Measurements from ENCODE around the gene TYMP. TPM values are rescaled to one million over a fixed set of nuclear protein-coding genes. Genes with fewer than 3 reads are reported as not detected.

Gene TYMP
- total RNA-seq, 2 donors from 2014 or later, result 1.2 to 2.1 TPM

- H3K27ac Mint-ChIP-seq, result peak overlapping the region; percentile 87
- H3K4me3 ChIP-seq (ENCODE audit: low read length), result peak overlapping the region; percentile 88
- H3K9ac ChIP-seq (ENCODE audit: extremely low read depth, low read length, poor library complexity, severe bottlenecking), result peak overlapping the region; percentile 75
- peaks cover 29% of the 10 kb centered on the region for H3K27me3 Mint-ChIP-seq (ENCODE audit: insufficient read depth)
- 32 to 39% methylated on average over 12 to 19 of the region's 19 CpGs for WGBS, 2 experiments (ENCODE audit: insufficient coverage in 1 of 2, insufficient read length in 1 of 2)
- peak overlapping the region; percentile 49 for H3K27ac ChIP-seq (ENCODE audit: low read depth, low read length)
- H3K9me3 ChIP-seq (ENCODE audit: control insufficient read depth, low read length), result no peaks in the 10 kb centered on the region
- peaks cover 11% of the 10 kb centered on the region for H3K36me3 Mint-ChIP-seq (ENCODE audit: low read depth)
- no peaks in the 10 kb centered on the region for H3K9me3 Mint-ChIP-seq
- peaks cover 9% of the 10 kb centered on the region for H3K4me1 Mint-ChIP-seq
- no peaks in the 10 kb centered on the region for H3K4me1 ChIP-seq (ENCODE audit: control insufficient read depth, insufficient read depth, low read length)
- TF ChIP-seq, protein P1, sequence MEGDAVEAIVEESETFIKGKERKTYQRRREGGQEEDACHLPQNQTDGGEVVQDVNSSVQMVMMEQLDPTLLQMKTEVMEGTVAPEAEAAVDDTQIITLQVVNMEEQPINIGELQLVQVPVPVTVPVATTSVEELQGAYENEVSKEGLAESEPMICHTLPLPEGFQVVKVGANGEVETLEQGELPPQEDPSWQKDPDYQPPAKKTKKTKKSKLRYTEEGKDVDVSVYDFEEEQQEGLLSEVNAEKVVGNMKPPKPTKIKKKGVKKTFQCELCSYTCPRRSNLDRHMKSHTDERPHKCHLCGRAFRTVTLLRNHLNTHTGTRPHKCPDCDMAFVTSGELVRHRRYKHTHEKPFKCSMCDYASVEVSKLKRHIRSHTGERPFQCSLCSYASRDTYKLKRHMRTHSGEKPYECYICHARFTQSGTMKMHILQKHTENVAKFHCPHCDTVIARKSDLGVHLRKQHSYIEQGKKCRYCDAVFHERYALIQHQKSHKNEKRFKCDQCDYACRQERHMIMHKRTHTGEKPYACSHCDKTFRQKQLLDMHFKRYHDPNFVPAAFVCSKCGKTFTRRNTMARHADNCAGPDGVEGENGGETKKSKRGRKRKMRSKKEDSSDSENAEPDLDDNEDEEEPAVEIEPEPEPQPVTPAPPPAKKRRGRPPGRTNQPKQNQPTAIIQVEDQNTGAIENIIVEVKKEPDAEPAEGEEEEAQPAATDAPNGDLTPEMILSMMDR (conservative IDR thresholded peaks at IDR 0.05), result no peak
- peaks cover 17% of the 10 kb centered on the region for H3K36me3 ChIP-seq (ENCODE audit: control insufficient read depth, insufficient read depth, low read length)
- H3K4me3 Mint-ChIP-seq, result peak overlapping the region; percentile 70
- peaks cover 18% of the 10 kb centered on the region for H3K27me3 ChIP-seq (ENCODE audit: control insufficient read depth, insufficient read depth, low read length, poor library complexity, severe bottlenecking)
- no peak for DNase-seq
Observed at GRCh38 chr22:50524676-50525103, 5.1 kb downstream of the TYMP start.

DNA sequence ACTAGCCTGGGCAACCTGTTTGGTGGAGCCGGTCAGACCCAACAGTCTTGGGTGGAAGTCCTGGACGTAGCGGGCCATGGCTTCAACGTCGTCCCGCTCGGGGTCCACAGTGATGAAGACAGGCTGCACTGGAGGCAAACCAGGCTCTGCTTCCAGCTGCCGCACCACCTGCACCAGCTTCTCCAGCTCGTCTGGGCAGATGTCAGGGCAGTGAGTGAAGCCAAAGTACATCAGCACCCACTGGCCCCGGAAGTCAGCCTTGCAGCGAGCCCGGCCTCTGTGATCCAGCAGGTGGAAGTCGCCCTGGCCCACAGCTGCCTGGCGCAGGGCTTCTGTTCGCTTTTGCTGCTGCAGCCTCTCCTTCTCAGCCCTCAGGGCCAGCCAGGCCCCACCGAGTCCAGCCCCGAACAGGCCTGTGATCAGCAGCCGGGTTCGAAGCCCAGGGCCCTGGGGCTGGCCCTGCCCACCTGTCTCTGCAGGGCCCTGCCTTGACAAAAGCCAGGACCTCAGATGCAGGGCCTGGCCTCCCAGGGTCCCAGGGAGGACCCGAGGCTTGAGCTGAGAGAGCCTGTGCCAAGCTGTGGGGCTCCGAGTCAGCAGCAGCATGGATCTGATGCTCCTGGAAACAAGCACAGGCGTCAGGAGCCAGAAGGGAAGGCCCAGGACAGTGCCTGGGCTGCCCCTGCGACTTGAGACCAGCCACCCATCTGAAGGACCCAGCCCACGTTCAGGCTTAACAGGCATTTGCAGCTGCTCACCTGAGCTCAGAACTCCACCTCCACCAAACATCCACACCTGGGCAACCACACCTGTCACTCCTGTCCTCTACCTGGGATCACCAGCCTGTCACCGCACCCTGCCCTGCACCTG lies 5.8 kb downstream of the TYMP start:
- H3K4me1 Mint-ChIP-seq, result peaks cover 9% of the 10 kb centered on the region
- no peak for DNase-seq
- 90 to 93% methylated on average over 21 to 25 of the region's 25 CpGs for WGBS, 2 experiments (ENCODE audit: insufficient coverage in 1 of 2, insufficient read length in 1 of 2)

DNA sequence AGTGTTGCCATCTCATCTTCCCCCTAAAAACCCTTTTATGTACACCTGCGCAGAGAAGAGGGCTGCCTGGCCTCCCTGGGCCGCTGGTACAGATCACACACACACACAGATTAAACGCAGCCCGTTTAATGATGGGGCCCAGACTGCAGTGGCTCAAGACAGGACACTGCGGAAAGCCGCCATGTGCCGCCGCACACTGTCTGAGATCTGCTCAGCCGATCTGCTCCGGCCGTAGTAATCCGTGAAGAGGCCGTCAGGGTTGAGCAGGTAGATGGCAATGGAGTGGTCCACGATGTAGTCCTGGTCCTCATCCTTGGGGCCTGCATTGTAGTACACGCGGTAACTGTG lies 6.4 kb downstream of the TYMP start:
- Histone ChIP-seq H3K4me1 (ENCODE audit: control insufficient read depth, insufficient read depth, low read length) (no peaks in the 10 kb centered on the region), H3K4me3 (ENCODE audit: low read length) (no peak overlapping the region), H3K9ac (ENCODE audit: extremely low read depth, low read length, poor library complexity, severe bottlenecking) (no peak overlapping the region), H3K36me3 (ENCODE audit: control insufficient read depth, insufficient read depth, low read length) (peaks cover 25% of the 10 kb centered on the region), H3K27me3 (ENCODE audit: control insufficient read depth, insufficient read depth, low read length, poor library complexity, severe bottlenecking) (peaks cover 5% of the 10 kb centered on the region), H3K27ac (ENCODE audit: low read depth, low read length) (no peak overlapping the region), H3K9me3 (ENCODE audit: control insufficient read depth, low read length) (no peaks in the 10 kb centered on the region)
- TF ChIP-seq, protein P1 (conservative IDR thresholded peaks at IDR 0.05), result no peak
- H3K9me3 Mint-ChIP-seq, result no peaks in the 10 kb centered on the region
- H3K4me3 Mint-ChIP-seq, result peak overlapping the region; percentile 8
- no peak for DNase-seq
- peaks cover 18% of the 10 kb centered on the region for H3K36me3 Mint-ChIP-seq (ENCODE audit: low read depth)
- peaks cover 9% of the 10 kb centered on the region for H3K4me1 Mint-ChIP-seq
- no peak overlapping the region for H3K27ac Mint-ChIP-seq
- WGBS, 2 experiments (ENCODE audit: insufficient coverage in 1 of 2, insufficient read length in 1 of 2), result 95 to 96% methylated on average over 15 to 16 of the region's 16 CpGs
- H3K27me3 Mint-ChIP-seq (ENCODE audit: insufficient read depth), result peaks cover 16% of the 10 kb centered on the region

More for the DNA sequence above, 5.8 kb downstream of the TYMP start:
- peaks cover 23% of the 10 kb centered on the region for H3K36me3 ChIP-seq (ENCODE audit: control insufficient read depth, insufficient read depth, low read length)
- Mint-ChIP-seq H3K27me3 (ENCODE audit: insufficient read depth) (peaks cover 22% of the 10 kb centered on the region), H3K27ac (peak overlapping the region; percentile 87), H3K36me3 (ENCODE audit: low read depth) (peaks cover 15% of the 10 kb centered on the region), H3K9me3 (no peaks in the 10 kb centered on the region), H3K4me3 (peak overlapping the region; percentile 70)
- no peaks in the 10 kb centered on the region for H3K9me3 ChIP-seq (ENCODE audit: control insufficient read depth, low read length)
- H3K9ac ChIP-seq (ENCODE audit: extremely low read depth, low read length, poor library complexity, severe bottlenecking), result peak overlapping the region; percentile 75
- peaks cover 12% of the 10 kb centered on the region for H3K27me3 ChIP-seq (ENCODE audit: control insufficient read depth, insufficient read depth, low read length, poor library complexity, severe bottlenecking)
- no peaks in the 10 kb centered on the region for H3K4me1 ChIP-seq (ENCODE audit: control insufficient read depth, insufficient read depth, low read length)
- H3K27ac ChIP-seq (ENCODE audit: low read depth, low read length), result no peak overlapping the region
- peak overlapping the region; percentile 88 for H3K4me3 ChIP-seq (ENCODE audit: low read length)
- TF ChIP-seq, protein P1 (conservative IDR thresholded peaks at IDR 0.05), result no peak

All from endodermal cell (in vitro differentiated cells).